Aorta (tissue), 5 donors: ENCODE measurements around the gene INPPL1. TPM values are rescaled to one million over a fixed set of nuclear protein-coding genes. Genes with fewer than 3 reads are reported as not detected.

Experiments used
- ATAC-seq: fragments of 200-7000 bp; cut with Tn5 transposase; one replicate; pipeline ENCODE4 v1.9.1; 2022; ENCODE audit warnings: moderate library complexity; ENCODE audit not compliant: low FRiP score
- DNase-seq, 2 donors: peaks; one replicate each; pipeline ENCODE4 v3.0.0-alpha.2; 2020
- H3K27ac ChIP-seq, 2 donors: one replicate each; pipeline ENCODE4 v1.5.1; 2013; ENCODE audit warnings: low read length in 2 of 2, mild to moderate bottlenecking in 2 of 2, moderate library complexity in 2 of 2, control low read depth in 1 of 2, inconsistent platforms in 1 of 2, low read depth in 1 of 2
- H3K27me3 ChIP-seq, 2 donors: one replicate each; pipeline ENCODE4 v1.6.1; 2013; ENCODE audit warnings: control low read depth in 1 of 2, low read length in 1 of 2, mild to moderate bottlenecking in 1 of 2, moderate library complexity in 1 of 2; ENCODE audit not compliant: insufficient read depth in 2 of 2, control insufficient read depth in 1 of 2
- H3K36me3 ChIP-seq, 2 donors: one replicate each; pipeline ENCODE4 v1.6.1; 2013; ENCODE audit warnings: control low read depth in 1 of 2, low read length in 1 of 2, mild to moderate bottlenecking in 1 of 2; ENCODE audit not compliant: insufficient read depth in 2 of 2, control insufficient read depth in 1 of 2
- H3K4me1 ChIP-seq, 2 donors: one replicate each; pipeline ENCODE4 v1.6.1; 2013; ENCODE audit warnings: low read length in 2 of 2, control low read depth in 1 of 2, mild to moderate bottlenecking in 1 of 2, moderate library complexity in 1 of 2; ENCODE audit not compliant: insufficient read depth in 2 of 2, control insufficient read depth in 1 of 2
- H3K4me3 ChIP-seq, 2 donors: one replicate each; pipeline ENCODE4 v1.5.1; 2013; ENCODE audit warnings: low read length in 2 of 2, control low read depth in 1 of 2, mild to moderate bottlenecking in 1 of 2
- H3K9me3 ChIP-seq: one replicate; pipeline ENCODE4 v1.6.1; 2013; ENCODE audit warnings: mild to moderate bottlenecking, low read length; ENCODE audit not compliant: control insufficient read depth
- WGBS, 2 donors: extraction: QIAGEN DNeasy Blood & Tissue Kit; methylation state at CpG; one replicate each; pipeline ENCODE4 v1.1.7; 2013; 5-methylcytosine and 5-hydroxymethylcytosine counted together
- intact Hi-C, 2 donors: fragments of 100-400 bp; cut with DNase I; formaldehyde crosslinking; loops; one replicate each; pipeline versions ENCODE4 v1.14.2 to v1.15.0; 2022
- polyA plus RNA-seq, 2 donors: library from polyadenylated mRNA; stranded (reverse); fragments of 200-250 nt; gene quantifications; one replicate each; pipeline ENCODE4 v1.2.3, GENCODE V29; 2013
- total RNA-seq, 2 donors: library from RNA; stranded (reverse); fragmentation: NEBNext Ultra II Directional; extraction: Animal tissue kit (Norgen Biotek cat#: 25700); gene quantifications; one replicate each; pipeline ENCODE4 v1.2.1, GENCODE V29; 2021
- donor health status: healthy with polysubstance abuse.
- donor health status: Bipolar disorder and iron deficiency.
- donor health status: DM: no; HTN: no; CAD: no.
- donor health status: DM: no; HTN: no; CAD: no.
- donor health status: DM: yes; HTN: yes; CAD: no.

INPPL1 gene
- total and polyA plus RNA-seq, 4 donors = 21.9 to 166 (median 132) TPM

DNA sequence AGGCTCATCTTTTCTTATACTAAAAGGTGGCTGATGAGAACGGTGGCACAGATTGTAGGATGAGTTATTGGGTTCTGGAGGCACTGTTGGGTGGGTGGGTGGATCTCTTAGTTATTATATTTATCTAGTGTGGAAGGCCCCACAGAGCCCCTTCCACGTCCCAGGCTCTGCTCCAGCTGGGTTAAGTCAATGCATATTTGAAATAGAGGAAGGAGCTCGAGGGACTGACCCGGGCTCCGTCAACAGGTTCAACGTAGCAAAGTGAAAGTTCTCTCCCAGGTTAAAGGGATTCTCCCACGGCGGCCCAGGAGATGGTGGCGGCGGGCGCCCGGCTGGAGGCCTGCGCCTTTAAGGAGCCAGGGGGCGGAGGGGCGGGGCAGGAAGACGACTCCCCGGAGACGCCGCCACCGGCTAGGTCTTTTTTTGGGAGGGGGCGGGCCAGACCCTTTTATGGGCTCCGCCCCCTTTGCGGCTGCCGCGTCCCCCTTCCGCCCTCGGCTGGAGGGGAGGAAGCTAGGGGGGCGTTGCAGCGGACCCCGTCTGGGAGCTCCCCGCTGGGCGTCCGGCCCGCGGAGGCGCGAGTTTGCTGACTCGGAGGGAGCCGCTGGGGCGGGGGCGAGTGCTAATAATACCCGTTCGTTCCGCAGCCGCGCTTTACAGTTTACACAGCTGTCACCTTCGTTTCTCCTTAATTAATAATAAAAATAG lies 1.5 kb upstream of the INPPL1 start:
- intact Hi-C loops = loop anchor here in 1 of 2 donors (2.0 to 5.0 kb wide), 2 partner anchors 182 to 209 kb away; partner anchors contain the start of gene CLPB
- Histone ChIP-seq H3K36me3 (no peaks in the 10 kb centered on the region), H3K4me3 (peak overlapping the region; percentile 91 to 98), H3K27me3 (no peaks in the 10 kb centered on the region), H3K9me3 (no peaks in the 10 kb centered on the region), H3K27ac (peak overlapping the region; percentile 85 to 89), H3K4me1 (no peaks in the 10 kb centered on the region)
- WGBS, 2 donors = 1% methylated on average over 36 to 47 of the region's 47 CpGs
- ATAC-seq (peak; percentile 94), DNase-seq (peak; percentile 97)

DNA sequence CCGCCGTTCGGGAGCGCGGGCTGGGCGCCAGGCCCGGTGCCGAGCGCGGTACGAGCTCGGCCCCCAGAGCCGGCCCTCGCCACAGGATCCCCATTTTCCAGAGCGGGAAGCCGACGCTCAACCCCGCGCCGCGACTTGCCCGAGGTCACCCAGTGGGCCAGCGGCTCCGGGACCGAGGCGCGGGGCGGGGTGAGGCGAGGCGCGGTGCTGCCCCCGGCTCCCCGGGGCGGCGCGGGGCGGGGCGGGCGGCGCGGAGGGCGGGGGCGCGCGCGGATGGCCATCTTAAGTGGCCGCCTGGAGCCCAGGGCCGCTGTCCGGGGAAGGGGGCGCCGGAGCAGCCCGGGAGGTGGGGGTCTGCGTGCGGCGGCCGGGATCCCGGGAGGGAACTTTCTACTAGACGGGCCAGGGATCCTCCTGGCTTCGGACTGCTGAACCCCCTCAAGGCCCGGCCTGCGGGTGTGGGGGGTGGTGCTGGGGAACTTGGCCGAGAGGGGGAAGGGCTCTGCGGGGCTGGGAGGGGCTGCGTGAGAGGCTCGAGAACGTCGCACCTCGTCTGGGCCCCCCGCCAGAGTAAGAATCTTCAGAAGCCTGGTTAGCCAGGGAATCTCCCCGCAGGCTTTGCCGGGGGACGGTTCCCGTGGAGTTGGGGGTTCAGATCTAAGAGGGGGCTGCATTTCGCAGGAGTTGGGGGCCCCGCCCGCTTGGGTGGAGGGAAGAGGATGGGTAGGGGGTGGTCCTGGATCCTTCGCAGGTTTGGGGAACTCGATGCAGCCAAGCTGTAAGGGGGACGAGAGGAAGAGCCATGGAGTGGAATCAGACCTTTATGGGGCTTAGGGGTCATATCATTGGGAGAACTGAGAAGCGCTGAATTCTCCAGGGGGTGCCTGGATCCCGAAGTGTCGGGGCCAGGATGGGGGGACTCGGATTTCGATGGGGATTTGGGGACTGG lies 678 bp upstream of the INPPL1 start:
- intact Hi-C loops = loop anchor here in 1 of 2 donors (2.0 to 5.0 kb wide), 2 partner anchors 183 to 208 kb away; partner anchors contain the start of gene CLPB
- WGBS, 2 donors = 1% methylated on average over 66 to 84 of the region's 84 CpGs
- ATAC-seq = peak; percentile 79
- Histone ChIP-seq H3K36me3 (no peaks in the 10 kb centered on the region), H3K27me3 (no peaks in the 10 kb centered on the region), H3K4me3 (peak overlapping the region; percentile 91 to 98), H3K4me1 (no peaks in the 10 kb centered on the region), H3K9me3 (no peaks in the 10 kb centered on the region), H3K27ac (peak overlapping the region; percentile 83 to 85)
- peak; percentile 85 to 91 for DNase-seq

GRCh38 chr11:72225411-72225951 lies 914 bp downstream of the INPPL1 start:
- H3K4me3 ChIP-seq = peak overlapping the region; percentile 91 to 98
- intact Hi-C loops = no loop called here
- H3K4me1 ChIP-seq = no peaks in the 10 kb centered on the region
- DNase-seq (no peak), ATAC-seq (no peak)
- H3K36me3 ChIP-seq = peaks cover 0 to 3% of the 10 kb centered on the region in 2 donors
- H3K9me3 ChIP-seq = no peaks in the 10 kb centered on the region
- H3K27me3 ChIP-seq = no peaks in the 10 kb centered on the region
- H3K27ac ChIP-seq = peak overlapping the region in 1 of 2 donors; percentile 10
- 13 to 15% methylated on average over 11 of the region's 11 CpGs for WGBS, 2 donors

DNA sequence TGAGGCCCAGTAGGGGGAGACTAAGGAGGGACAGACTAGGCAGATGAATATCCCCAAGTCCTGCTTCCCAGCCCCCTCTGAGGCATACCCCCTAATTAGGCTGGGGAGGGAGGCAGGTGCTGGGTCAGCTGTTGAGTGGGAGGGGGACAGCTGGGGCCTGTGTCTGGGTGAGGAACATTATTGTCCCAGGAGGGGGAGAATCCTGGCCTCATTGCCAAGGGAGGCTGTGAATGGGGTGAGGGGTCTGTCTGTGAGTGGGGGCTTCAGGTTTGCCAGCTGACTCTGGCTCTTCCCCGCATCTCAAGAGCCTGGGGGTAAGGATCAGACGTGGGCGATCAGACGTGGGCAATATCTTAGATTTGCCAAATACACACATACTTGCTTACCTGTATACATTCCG lies 2.1 kb downstream of the INPPL1 start:
- H3K27me3 ChIP-seq = no peaks in the 10 kb centered on the region
- H3K36me3 ChIP-seq = peaks cover 0 to 7% of the 10 kb centered on the region in 2 donors
- H3K4me3 ChIP-seq = no peak overlapping the region
- DNase-seq (peak in 1 of 2 donors; percentile 35), ATAC-seq (no peak)
- H3K9me3 ChIP-seq = no peaks in the 10 kb centered on the region
- H3K27ac ChIP-seq = no peak overlapping the region
- intact Hi-C loops = no loop called here
- WGBS, 2 donors = 77 to 82% methylated on average over 5 of the region's 5 CpGs
- no peaks in the 10 kb centered on the region for H3K4me1 ChIP-seq

GRCh38 chr11:72227316-72228228 lies 3.0 kb downstream of the INPPL1 start:
- intact Hi-C loops = no loop called here
- H3K9me3 ChIP-seq = no peaks in the 10 kb centered on the region
- 61 to 65% methylated on average over 14 of the region's 14 CpGs for WGBS, 2 donors
- no peak overlapping the region for H3K4me3 ChIP-seq
- H3K4me1 ChIP-seq = no peaks in the 10 kb centered on the region
- no peak overlapping the region for H3K27ac ChIP-seq
- DNase-seq (peak; percentile 44), ATAC-seq (no peak)
- H3K27me3 ChIP-seq = no peaks in the 10 kb centered on the region
- peaks cover 0 to 9% of the 10 kb centered on the region in 2 donors for H3K36me3 ChIP-seq

DNA sequence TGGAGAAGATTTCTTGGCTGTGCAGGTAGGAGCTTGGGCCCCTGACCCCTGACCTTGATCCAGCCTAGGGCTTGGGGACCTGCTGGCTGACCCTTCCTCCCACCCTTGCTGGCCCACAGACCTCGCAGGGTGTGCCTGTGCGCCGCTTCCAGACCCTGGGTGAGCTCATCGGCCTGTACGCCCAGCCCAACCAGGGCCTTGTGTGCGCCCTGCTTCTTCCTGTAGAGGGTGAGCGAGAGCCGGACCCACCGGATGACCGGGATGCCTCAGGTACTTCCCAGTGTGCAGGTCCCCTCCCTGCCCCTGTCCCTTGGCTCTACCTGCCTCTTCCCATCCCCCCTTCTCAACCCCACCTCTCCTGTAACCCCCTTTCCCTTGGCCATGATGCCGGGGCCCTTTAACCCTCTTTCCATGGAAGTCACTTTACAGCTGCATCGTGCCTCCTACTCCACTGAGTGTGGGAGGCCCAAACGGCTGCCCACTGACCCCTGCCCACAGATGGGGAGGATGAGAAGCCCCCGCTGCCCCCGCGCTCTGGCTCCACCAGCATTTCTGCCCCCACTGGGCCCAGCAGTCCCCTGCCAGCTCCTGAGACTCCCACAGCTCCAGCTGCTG lies 3.8 kb downstream of the INPPL1 start:
- DNase-seq (peak; percentile 45 to 76), ATAC-seq (no peak)
- Histone ChIP-seq H3K36me3 (peaks cover 0 to 11% of the 10 kb centered on the region in 2 donors), H3K27ac (no peak overlapping the region), H3K4me3 (no peak overlapping the region), H3K4me1 (no peaks in the 10 kb centered on the region), H3K27me3 (no peaks in the 10 kb centered on the region), H3K9me3 (no peaks in the 10 kb centered on the region)
- intact Hi-C loops = no loop called here
- WGBS, 2 donors = 74 to 75% methylated on average over 16 of the region's 16 CpGs

DNA sequence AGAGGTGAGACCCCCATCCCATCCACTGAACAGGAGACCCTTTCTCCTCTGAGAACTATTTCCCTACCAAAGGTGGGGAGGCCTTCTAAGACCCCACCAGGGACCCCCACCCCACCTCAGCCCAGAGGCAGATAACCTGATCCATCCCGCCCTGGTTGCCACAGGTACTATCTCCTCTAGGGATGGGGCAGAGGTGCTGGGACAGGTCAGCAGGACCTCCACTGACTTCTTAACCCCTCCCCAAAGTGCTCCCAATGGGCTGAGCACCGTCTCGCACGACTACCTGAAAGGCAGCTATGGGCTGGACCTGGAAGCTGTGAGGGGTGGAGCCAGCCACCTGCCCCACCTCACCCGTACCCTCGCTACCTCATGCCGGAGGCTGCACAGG lies 4.3 kb downstream of the INPPL1 start:
- intact Hi-C loops = no loop called here

More for the DNA sequence above, 4.3 kb downstream of the INPPL1 start:
- H3K27ac ChIP-seq = no peak overlapping the region
- no peak overlapping the region for H3K4me3 ChIP-seq
- no peaks in the 10 kb centered on the region for H3K4me1 ChIP-seq
- peaks cover 0 to 13% of the 10 kb centered on the region in 2 donors for H3K36me3 ChIP-seq
- no peaks in the 10 kb centered on the region for H3K27me3 ChIP-seq
- DNase-seq (peak in 1 of 2 donors; percentile 41), ATAC-seq (no peak)
- H3K9me3 ChIP-seq = no peaks in the 10 kb centered on the region
- 85 to 88% methylated on average over 7 of the region's 7 CpGs for WGBS, 2 donors
